Measurements from ENCODE around the gene UNCX.
"Not testable (repeated sequence)": the region's sequence is repeated elsewhere in the genome, so short reads cannot be mapped to it uniquely, and the experiment has no call there.

UNCX gene

GRCh38 chr7:1232623-1233332, at the start of gene UNCX:
Gene UNCX, plus strand, starts transcription at chr7:1232872. Its CDS starts 146 bp downstream, at chr7:1233018.
- no peaks in the 10 kb centered on the region for H3K9me3 ChIP-seq (ENCODE audit: control insufficient read depth in 2 of 2, low read length in 2 of 2)
- no peaks in the 10 kb centered on the region for H3K4me1 ChIP-seq (ENCODE audit: control insufficient read depth in 2 of 2, insufficient read depth in 2 of 2, low read length in 2 of 2)
- no peak within 1 kb of the TSS for H3K4me3 ChIP-seq (ENCODE audit: low read length in 2 of 2)
- H3K9ac ChIP-seq (ENCODE audit: low read depth in 1 of 2, low read length in 2 of 2): no peak within 1 kb of the TSS
- no peaks in the 10 kb centered on the region for H3K36me3 ChIP-seq (ENCODE audit: control insufficient read depth in 2 of 2, insufficient read depth in 2 of 2, low read length in 2 of 2)
- H3K27ac ChIP-seq (ENCODE audit: low read depth in 2 of 2, low read length in 2 of 2): no peak within 1 kb of the TSS
- H3K27me3 ChIP-seq (ENCODE audit: control insufficient read depth in 2 of 2, insufficient read depth in 2 of 2, low read length in 2 of 2): peaks cover 45 to 51% of the 10 kb centered on the region in 2 donors

- no peaks in the 10 kb centered on the region for H3K4me1 ChIP-seq (ENCODE audit: control insufficient read depth in 2 of 2, insufficient read depth in 2 of 2, low read length in 2 of 2)
- no peak overlapping the region for H3K4me3 ChIP-seq (ENCODE audit: low read length in 2 of 2)
- H3K9ac ChIP-seq (ENCODE audit: low read depth in 1 of 2, low read length in 2 of 2): no peak overlapping the region
- H3K36me3 ChIP-seq (ENCODE audit: control insufficient read depth in 2 of 2, insufficient read depth in 2 of 2, low read length in 2 of 2): no peaks in the 10 kb centered on the region
- peaks cover 5 to 14% of the 10 kb centered on the region in 2 donors for H3K27me3 ChIP-seq (ENCODE audit: control insufficient read depth in 2 of 2, insufficient read depth in 2 of 2, low read length in 2 of 2)
- no peak overlapping the region for H3K27ac ChIP-seq (ENCODE audit: low read depth in 2 of 2, low read length in 2 of 2)
- H3K9me3 ChIP-seq (ENCODE audit: control insufficient read depth in 2 of 2, low read length in 2 of 2): no peaks in the 10 kb centered on the region
Measured at GRCh38 chr7:1187127-1187526, 45.5 kb upstream of the UNCX start.

- Histone ChIP-seq H3K4me3 (ENCODE audit: low read length in 2 of 2) (no peak overlapping the region), H3K4me1 (ENCODE audit: control insufficient read depth in 2 of 2, insufficient read depth in 2 of 2, low read length in 2 of 2) (no peaks in the 10 kb centered on the region), H3K9ac (ENCODE audit: low read depth in 1 of 2, low read length in 2 of 2) (no peak overlapping the region), H3K9me3 (ENCODE audit: control insufficient read depth in 2 of 2, low read length in 2 of 2) (no peaks in the 10 kb centered on the region), H3K27me3 (ENCODE audit: control insufficient read depth in 2 of 2, insufficient read depth in 2 of 2, low read length in 2 of 2) (peaks cover 5 to 20% of the 10 kb centered on the region in 2 donors), H3K36me3 (ENCODE audit: control insufficient read depth in 2 of 2, insufficient read depth in 2 of 2, low read length in 2 of 2) (no peaks in the 10 kb centered on the region), H3K27ac (ENCODE audit: low read depth in 2 of 2, low read length in 2 of 2) (no peak overlapping the region)
Measured at GRCh38 chr7:1188720-1189294, 43.9 kb upstream of the UNCX start.

- no peaks in the 10 kb centered on the region for H3K36me3 ChIP-seq (ENCODE audit: control insufficient read depth in 2 of 2, insufficient read depth in 2 of 2, low read length in 2 of 2)
- no peak overlapping the region for H3K9ac ChIP-seq (ENCODE audit: low read depth in 1 of 2, low read length in 2 of 2)
Measured at GRCh38 chr7:1189986-1190772, 42.5 kb upstream of the UNCX start.

GRCh38 chr7:1192171-1192676, 40.4 kb upstream of the UNCX start:
- Histone ChIP-seq H3K4me1 (ENCODE audit: control insufficient read depth in 2 of 2, insufficient read depth in 2 of 2, low read length in 2 of 2) (no peaks in the 10 kb centered on the region), H3K27me3 (ENCODE audit: control insufficient read depth in 2 of 2, insufficient read depth in 2 of 2, low read length in 2 of 2) (peaks cover 10 to 14% of the 10 kb centered on the region in 2 donors), H3K4me3 (ENCODE audit: low read length in 2 of 2) (no peak overlapping the region), H3K27ac (ENCODE audit: low read depth in 2 of 2, low read length in 2 of 2) (no peak overlapping the region), H3K9ac (ENCODE audit: low read depth in 1 of 2, low read length in 2 of 2) (no peak overlapping the region), H3K9me3 (ENCODE audit: control insufficient read depth in 2 of 2, low read length in 2 of 2) (no peaks in the 10 kb centered on the region), H3K36me3 (ENCODE audit: control insufficient read depth in 2 of 2, insufficient read depth in 2 of 2, low read length in 2 of 2) (no peaks in the 10 kb centered on the region)

More at GRCh38 chr7:1189986-1190772, 42.5 kb upstream of the UNCX start:
- no peaks in the 10 kb centered on the region for H3K9me3 ChIP-seq (ENCODE audit: control insufficient read depth in 2 of 2, low read length in 2 of 2)
- H3K27ac ChIP-seq (ENCODE audit: low read depth in 2 of 2, low read length in 2 of 2): no peak overlapping the region
- H3K4me3 ChIP-seq (ENCODE audit: low read length in 2 of 2): no peak overlapping the region
- no peaks in the 10 kb centered on the region for H3K4me1 ChIP-seq (ENCODE audit: control insufficient read depth in 2 of 2, insufficient read depth in 2 of 2, low read length in 2 of 2)
- H3K27me3 ChIP-seq (ENCODE audit: control insufficient read depth in 2 of 2, insufficient read depth in 2 of 2, low read length in 2 of 2): peaks cover 8 to 22% of the 10 kb centered on the region in 2 donors

GRCh38 chr7:1193593-1194424, 38.9 kb upstream of the UNCX start:
- H3K27ac ChIP-seq (ENCODE audit: low read depth in 2 of 2, low read length in 2 of 2): no peak overlapping the region
- H3K4me3 ChIP-seq (ENCODE audit: low read length in 2 of 2): no peak overlapping the region
- no peaks in the 10 kb centered on the region for H3K4me1 ChIP-seq (ENCODE audit: control insufficient read depth in 2 of 2, insufficient read depth in 2 of 2, low read length in 2 of 2)
- no peaks in the 10 kb centered on the region for H3K9me3 ChIP-seq (ENCODE audit: control insufficient read depth in 2 of 2, low read length in 2 of 2)
- H3K36me3 ChIP-seq (ENCODE audit: control insufficient read depth in 2 of 2, insufficient read depth in 2 of 2, low read length in 2 of 2): no peaks in the 10 kb centered on the region
- no peak overlapping the region for H3K9ac ChIP-seq (ENCODE audit: low read depth in 1 of 2, low read length in 2 of 2)
- H3K27me3 ChIP-seq (ENCODE audit: control insufficient read depth in 2 of 2, insufficient read depth in 2 of 2, low read length in 2 of 2): peaks cover 10 to 17% of the 10 kb centered on the region in 2 donors

- H3K9me3 ChIP-seq (ENCODE audit: control insufficient read depth in 2 of 2, low read length in 2 of 2); H3K27ac ChIP-seq (ENCODE audit: low read depth in 2 of 2, low read length in 2 of 2); H3K4me1 ChIP-seq (ENCODE audit: control insufficient read depth in 2 of 2, insufficient read depth in 2 of 2, low read length in 2 of 2); H3K4me3 ChIP-seq (ENCODE audit: low read length in 2 of 2); H3K36me3 ChIP-seq (ENCODE audit: control insufficient read depth in 2 of 2, insufficient read depth in 2 of 2, low read length in 2 of 2); H3K9ac ChIP-seq (ENCODE audit: low read depth in 1 of 2, low read length in 2 of 2): not testable (repeated sequence)
- peaks cover 10 to 17% of the 10 kb centered on the region in 2 donors for H3K27me3 ChIP-seq (ENCODE audit: control insufficient read depth in 2 of 2, insufficient read depth in 2 of 2, low read length in 2 of 2)
Measured at GRCh38 chr7:1196441-1196840, 36.2 kb upstream of the UNCX start.

GRCh38 chr7:1196950-1197349, 35.7 kb upstream of the UNCX start:
- no peak overlapping the region for H3K27ac ChIP-seq (ENCODE audit: low read depth in 2 of 2, low read length in 2 of 2)
- peaks cover 10 to 17% of the 10 kb centered on the region in 2 donors for H3K27me3 ChIP-seq (ENCODE audit: control insufficient read depth in 2 of 2, insufficient read depth in 2 of 2, low read length in 2 of 2)
- no peak overlapping the region for H3K9ac ChIP-seq (ENCODE audit: low read depth in 1 of 2, low read length in 2 of 2)
- no peaks in the 10 kb centered on the region for H3K9me3 ChIP-seq (ENCODE audit: control insufficient read depth in 2 of 2, low read length in 2 of 2)
- H3K4me1 ChIP-seq (ENCODE audit: control insufficient read depth in 2 of 2, insufficient read depth in 2 of 2, low read length in 2 of 2): no peaks in the 10 kb centered on the region
- no peak overlapping the region for H3K4me3 ChIP-seq (ENCODE audit: low read length in 2 of 2)
- no peaks in the 10 kb centered on the region for H3K36me3 ChIP-seq (ENCODE audit: control insufficient read depth in 2 of 2, insufficient read depth in 2 of 2, low read length in 2 of 2)

- H3K9me3 ChIP-seq (ENCODE audit: control insufficient read depth in 2 of 2, low read length in 2 of 2): no peaks in the 10 kb centered on the region
- no peak overlapping the region for H3K27ac ChIP-seq (ENCODE audit: low read depth in 2 of 2, low read length in 2 of 2)
- no peak overlapping the region for H3K9ac ChIP-seq (ENCODE audit: low read depth in 1 of 2, low read length in 2 of 2)
- no peak overlapping the region for H3K4me3 ChIP-seq (ENCODE audit: low read length in 2 of 2)
- H3K36me3 ChIP-seq (ENCODE audit: control insufficient read depth in 2 of 2, insufficient read depth in 2 of 2, low read length in 2 of 2): no peaks in the 10 kb centered on the region
- peaks cover 8 to 14% of the 10 kb centered on the region in 2 donors for H3K27me3 ChIP-seq (ENCODE audit: control insufficient read depth in 2 of 2, insufficient read depth in 2 of 2, low read length in 2 of 2)
- no peaks in the 10 kb centered on the region for H3K4me1 ChIP-seq (ENCODE audit: control insufficient read depth in 2 of 2, insufficient read depth in 2 of 2, low read length in 2 of 2)
Measured at GRCh38 chr7:1197997-1198625, 34.6 kb upstream of the UNCX start.

Data from mucosa of rectum (tissue), 2 donors.